OCI-LY3 (cell line): ENCODE results near the gene PON2.

Experiments
- EZH2phosphoT487 ChIP-seq: fragments of 200-600 bp; shearing (Covaris generic); IDR thresholded peaks from 2 replicates; pipeline ENCODE4 v1.6.1; 2018; ENCODE audit warnings: antibody characterized with exemption, mixed run types, low read depth
- TF ChIP-seq, protein P1 (sequence below): fragments of 200-600, 300-600 bp; sonication (generic); IDR thresholded peaks from 2 replicates; pipeline ENCODE4 v1.5.1; 2014; ENCODE audit warnings: antibody characterized with exemption, low read length, low read depth

- TF ChIP-seq, protein P1, sequence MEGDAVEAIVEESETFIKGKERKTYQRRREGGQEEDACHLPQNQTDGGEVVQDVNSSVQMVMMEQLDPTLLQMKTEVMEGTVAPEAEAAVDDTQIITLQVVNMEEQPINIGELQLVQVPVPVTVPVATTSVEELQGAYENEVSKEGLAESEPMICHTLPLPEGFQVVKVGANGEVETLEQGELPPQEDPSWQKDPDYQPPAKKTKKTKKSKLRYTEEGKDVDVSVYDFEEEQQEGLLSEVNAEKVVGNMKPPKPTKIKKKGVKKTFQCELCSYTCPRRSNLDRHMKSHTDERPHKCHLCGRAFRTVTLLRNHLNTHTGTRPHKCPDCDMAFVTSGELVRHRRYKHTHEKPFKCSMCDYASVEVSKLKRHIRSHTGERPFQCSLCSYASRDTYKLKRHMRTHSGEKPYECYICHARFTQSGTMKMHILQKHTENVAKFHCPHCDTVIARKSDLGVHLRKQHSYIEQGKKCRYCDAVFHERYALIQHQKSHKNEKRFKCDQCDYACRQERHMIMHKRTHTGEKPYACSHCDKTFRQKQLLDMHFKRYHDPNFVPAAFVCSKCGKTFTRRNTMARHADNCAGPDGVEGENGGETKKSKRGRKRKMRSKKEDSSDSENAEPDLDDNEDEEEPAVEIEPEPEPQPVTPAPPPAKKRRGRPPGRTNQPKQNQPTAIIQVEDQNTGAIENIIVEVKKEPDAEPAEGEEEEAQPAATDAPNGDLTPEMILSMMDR, result no peak
- no peak for TF ChIP-seq EZH2phosphoT487
Observed at GRCh38 chr7:95433952-95434556, 774 bp downstream of the PON2 start.
